ENCODE results near the gene ACO2. TPM values are rescaled to one million over a fixed set of nuclear protein-coding genes. Genes with fewer than 3 reads are reported as not detected.
"Not testable (repeated sequence)": the region's sequence is repeated elsewhere in the genome, so short reads cannot be mapped to it uniquely, and the experiment has no call there.

Gene ACO2
- total RNA-seq, 2 donors from 2014 or later, result 32.7 to 75.5 TPM

DNA sequence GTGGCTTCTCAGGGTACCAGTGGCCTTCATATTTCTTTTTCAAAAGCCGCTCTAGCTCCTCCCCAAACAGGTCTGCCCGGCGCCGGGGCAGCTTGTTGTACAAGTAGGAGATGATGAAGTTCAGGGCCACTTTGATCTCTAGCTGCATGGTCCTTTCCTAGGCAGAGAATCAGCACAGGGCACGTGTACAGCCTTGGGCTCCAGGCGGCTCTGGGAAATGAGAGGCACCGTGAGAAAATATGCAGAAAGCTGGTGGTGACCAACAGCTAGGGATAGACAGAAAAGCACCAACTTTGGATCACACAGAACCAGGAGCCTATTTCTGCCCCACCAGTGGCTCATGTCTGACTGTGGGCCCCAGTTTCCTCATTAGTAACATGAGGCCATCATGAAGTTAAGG lies 31.7 kb upstream of the ACO2 start:
- ATAC-seq, result no peak
- peaks cover 72% of the 10 kb centered on the region for H3K4me1 ChIP-seq
- intact Hi-C loops (cut with DNase I), result no loop called here

DNA sequence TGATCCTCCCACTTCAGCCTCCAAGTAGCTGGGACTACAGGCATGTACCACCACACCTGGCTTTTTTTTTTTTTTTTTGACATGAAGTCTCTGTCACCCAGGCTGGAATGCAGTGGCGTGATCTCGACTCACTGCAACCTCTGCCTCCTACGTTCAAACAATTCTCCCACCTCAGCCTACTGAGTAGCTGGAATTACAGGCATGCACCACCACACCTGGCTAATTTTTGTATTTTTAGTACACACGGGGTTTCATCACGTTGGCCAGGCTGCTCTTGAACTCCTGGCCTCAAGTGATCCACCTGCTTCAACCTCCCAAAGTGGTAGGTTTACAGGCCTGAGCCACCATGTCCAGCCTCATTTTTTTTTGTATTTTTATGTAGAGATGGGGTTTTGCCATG lies 28.4 kb upstream of the ACO2 start:
- H3K4me1 ChIP-seq, result peaks cover 66% of the 10 kb centered on the region
- H3K27ac ChIP-seq; ATAC-seq; DNase-seq; intact Hi-C loops (cut with DNase I); H3K4me3 ChIP-seq; H3K27me3 ChIP-seq; H3K9me3 ChIP-seq: not testable (repeated sequence)
- H3K36me3 ChIP-seq (replicated peaks in 1 of 2; ENCODE audit: insufficient read depth in 1 of 2, low read depth in 2 of 2), result peaks cover 13% of the 10 kb centered on the region in 2 donors
- WGBS, 2 donors, result 77 to 87% methylated on average over 5 of the region's 5 CpGs

More for the DNA sequence above, 31.7 kb upstream of the ACO2 start:
- TF ChIP-seq POLR2A (IDR thresholded peaks at IDR 0.05), result no peak
- TF ChIP-seq, protein P1, sequence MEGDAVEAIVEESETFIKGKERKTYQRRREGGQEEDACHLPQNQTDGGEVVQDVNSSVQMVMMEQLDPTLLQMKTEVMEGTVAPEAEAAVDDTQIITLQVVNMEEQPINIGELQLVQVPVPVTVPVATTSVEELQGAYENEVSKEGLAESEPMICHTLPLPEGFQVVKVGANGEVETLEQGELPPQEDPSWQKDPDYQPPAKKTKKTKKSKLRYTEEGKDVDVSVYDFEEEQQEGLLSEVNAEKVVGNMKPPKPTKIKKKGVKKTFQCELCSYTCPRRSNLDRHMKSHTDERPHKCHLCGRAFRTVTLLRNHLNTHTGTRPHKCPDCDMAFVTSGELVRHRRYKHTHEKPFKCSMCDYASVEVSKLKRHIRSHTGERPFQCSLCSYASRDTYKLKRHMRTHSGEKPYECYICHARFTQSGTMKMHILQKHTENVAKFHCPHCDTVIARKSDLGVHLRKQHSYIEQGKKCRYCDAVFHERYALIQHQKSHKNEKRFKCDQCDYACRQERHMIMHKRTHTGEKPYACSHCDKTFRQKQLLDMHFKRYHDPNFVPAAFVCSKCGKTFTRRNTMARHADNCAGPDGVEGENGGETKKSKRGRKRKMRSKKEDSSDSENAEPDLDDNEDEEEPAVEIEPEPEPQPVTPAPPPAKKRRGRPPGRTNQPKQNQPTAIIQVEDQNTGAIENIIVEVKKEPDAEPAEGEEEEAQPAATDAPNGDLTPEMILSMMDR (IDR thresholded peaks at IDR 0.05), result no peak
- DNase-seq, result no peak
- H3K4me3 ChIP-seq, result no peak overlapping the region
- H3K27me3 ChIP-seq, result no peaks in the 10 kb centered on the region
- peaks cover 17% of the 10 kb centered on the region in 2 donors for H3K36me3 ChIP-seq (replicated peaks in 1 of 2; ENCODE audit: insufficient read depth in 1 of 2, low read depth in 2 of 2)
- H3K9me3 ChIP-seq, result no peaks in the 10 kb centered on the region
- 67 to 83% methylated on average over 5 to 7 of the region's 7 CpGs for WGBS, 2 donors
- no peak overlapping the region for H3K27ac ChIP-seq

GRCh38 chr22:41442240-41442792 lies 26.6 kb upstream of the ACO2 start:
- WGBS, 2 donors, result 50 to 57% methylated on average over 2 of the region's 2 CpGs
- ATAC-seq (no peak), DNase-seq (no peak)
- Histone ChIP-seq H3K4me1 (peaks cover 54% of the 10 kb centered on the region), H3K36me3 (replicated peaks in 1 of 2; ENCODE audit: insufficient read depth in 1 of 2, low read depth in 2 of 2) (no peaks in the 10 kb centered on the region), H3K4me3 (no peak overlapping the region), H3K27ac (peak overlapping the region in 1 of 4 donors; percentile 100), H3K27me3 (no peaks in the 10 kb centered on the region), H3K9me3 (no peaks in the 10 kb centered on the region)
- intact Hi-C loops (cut with DNase I), result no loop called here
- TF ChIP-seq, protein P1 (IDR thresholded peaks at IDR 0.05), result no peak
- no peak for TF ChIP-seq POLR2A (IDR thresholded peaks at IDR 0.05)

- intact Hi-C loops (cut with DNase I), result no loop called here
- Histone ChIP-seq H3K27me3 (no peaks in the 10 kb centered on the region), H3K36me3 (replicated peaks in 1 of 2; ENCODE audit: insufficient read depth in 1 of 2, low read depth in 2 of 2) (no peaks in the 10 kb centered on the region), H3K4me3 (peak overlapping the region; percentile 80 to 97), H3K27ac (peak overlapping the region; percentile 99 to 100 (median 100)), H3K9me3 (no peaks in the 10 kb centered on the region), H3K4me1 (peaks cover 51% of the 10 kb centered on the region)
- DNase-seq (peak; percentile 89 to 96 (median 95)), ATAC-seq (peak; percentile 45)
- TF ChIP-seq, protein P1 (IDR thresholded peaks at IDR 0.05), result peak in 1 of 7 experiments; percentile 9
- peak in 2 of 3 donors; percentile 52 to 53 for TF ChIP-seq POLR2A (IDR thresholded peaks at IDR 0.05)
- 0% methylated on average over 22 to 35 of the region's 35 CpGs for whole genome bisulfite sequencing, 2 donors
Measured at GRCh38 chr22:41444360-41445128, 24.4 kb upstream of the ACO2 start.

- TF ChIP-seq, protein P1 (IDR thresholded peaks at IDR 0.05), result no peak
- TF ChIP-seq POLR2A (IDR thresholded peaks at IDR 0.05), result peak in 1 of 3 donors; percentile 5
- WGBS, 2 donors, result 0 to 1% methylated on average over 22 of the region's 22 CpGs
- Histone ChIP-seq H3K27ac (peak overlapping the region; percentile 99 to 100 (median 100)), H3K4me1 (peaks cover 43% of the 10 kb centered on the region), H3K4me3 (peak overlapping the region; percentile 80 to 97), H3K9me3 (no peaks in the 10 kb centered on the region), H3K36me3 (replicated peaks in 1 of 2; ENCODE audit: insufficient read depth in 1 of 2, low read depth in 2 of 2) (no peaks in the 10 kb centered on the region), H3K27me3 (no peaks in the 10 kb centered on the region)
- no peak for ATAC-seq
- DNase-seq, result peak in 3 of 4 donors; percentile 33 to 45 (median 35)
- intact Hi-C loops (cut with DNase I), result no loop called here
Measured at GRCh38 chr22:41445129-41446056, 23.5 kb upstream of the ACO2 start.

Measured in body of pancreas (tissue), 4 donors.